Measurements from ENCODE around the gene ATP11C. TPM values are rescaled to one million over a fixed set of nuclear protein-coding genes. Genes with fewer than 3 reads are reported as not detected.

ATP11C gene
- total and polyA plus RNA-seq, 2 of the 4 experiments (the other 2 are of a cell fraction), result 19.3 to 40.0 TPM

DNA sequence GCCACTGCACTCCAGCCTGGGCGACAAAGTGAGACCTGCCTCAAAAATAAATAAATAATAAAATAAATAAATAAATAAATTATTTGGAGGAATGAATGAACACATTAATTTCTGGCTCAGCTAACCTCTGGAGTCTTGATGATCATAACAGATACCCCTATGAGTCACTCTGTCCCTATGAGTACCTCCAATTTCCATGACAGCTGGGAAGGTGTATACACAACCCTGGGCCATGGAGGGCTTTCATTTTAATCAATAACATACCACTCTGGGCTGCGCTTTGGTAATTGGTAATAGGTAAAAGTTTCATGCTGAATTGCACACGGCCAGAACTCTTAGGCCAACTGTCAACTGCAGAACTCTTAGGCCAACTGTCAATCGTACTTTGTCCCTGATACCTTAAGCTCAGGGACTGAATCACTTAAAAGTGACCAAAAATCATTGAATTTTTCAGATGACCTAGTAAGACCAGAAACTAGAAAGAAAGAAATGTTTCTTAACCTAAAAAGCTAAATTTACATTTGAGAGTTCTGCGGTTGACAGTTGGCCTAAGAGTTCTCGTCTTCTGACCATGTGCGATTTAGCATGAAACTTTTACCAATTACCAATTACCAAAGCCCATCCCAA, 112.4 kb downstream of the ATP11C start:
- no peak overlapping the region for H3K14ac ChIP-seq (replicated peaks; ENCODE audit: low read depth, low read length)
- WGBS, 2 experiments (ENCODE audit: extremely low coverage in 2 of 2, insufficient read length in 1 of 2), result no CpG with 5 or more reads among the region's 7 CpGs
- dilution Hi-C loops (cut with HindIII; ENCODE audit: low sequenced_read_pairs, unreplicated experiment), result no loop called here
- H2BK20ac ChIP-seq (ENCODE audit: low read depth, low read length), result no peak overlapping the region
- H2BK5ac ChIP-seq (ENCODE audit: low read depth, low read length, poor library complexity, severe bottlenecking), result no peak overlapping the region
- H3K9ac ChIP-seq (ENCODE audit: low read depth, low read length), result no peak overlapping the region
- H2AK9ac ChIP-seq (replicated peaks; ENCODE audit: low read depth, low read length, poor library complexity), result no peak overlapping the region
- no peak overlapping the region for H2AFZ ChIP-seq (replicated peaks; ENCODE audit: low read length, poor library complexity)
- no peak overlapping the region for H2AK5ac ChIP-seq (ENCODE audit: low read depth, low read length)
- TF ChIP-seq CEBPB (IDR thresholded peaks at IDR 0.05; ENCODE audit: low read depth, low read length) (no peak), SMC3 (IDR thresholded peaks at IDR 0.05; ENCODE audit: low read depth, low read length) (no peak), CHD1 (IDR thresholded peaks at IDR 0.05; ENCODE audit: low read depth, low read length) (no peak)
- TF ChIP-seq, protein P1, sequence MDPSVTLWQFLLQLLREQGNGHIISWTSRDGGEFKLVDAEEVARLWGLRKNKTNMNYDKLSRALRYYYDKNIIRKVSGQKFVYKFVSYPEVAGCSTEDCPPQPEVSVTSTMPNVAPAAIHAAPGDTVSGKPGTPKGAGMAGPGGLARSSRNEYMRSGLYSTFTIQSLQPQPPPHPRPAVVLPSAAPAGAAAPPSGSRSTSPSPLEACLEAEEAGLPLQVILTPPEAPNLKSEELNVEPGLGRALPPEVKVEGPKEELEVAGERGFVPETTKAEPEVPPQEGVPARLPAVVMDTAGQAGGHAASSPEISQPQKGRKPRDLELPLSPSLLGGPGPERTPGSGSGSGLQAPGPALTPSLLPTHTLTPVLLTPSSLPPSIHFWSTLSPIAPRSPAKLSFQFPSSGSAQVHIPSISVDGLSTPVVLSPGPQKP (IDR thresholded peaks at IDR 0.05; ENCODE audit: borderline replicate concordance, low read depth, low read length), result no peak
- intact Hi-C loops (cut with micrococcal nuclease), result no loop called here
- no peak overlapping the region for H4K5ac ChIP-seq (ENCODE audit: low read depth, low read length)
- peaks cover 3 to 4% of the 10 kb centered on the region in 2 experiments; a peak in 2 of 4 replicates for H3K79me1 ChIP-seq (ENCODE audit: low read depth in 1 of 2, low read length in 2 of 2)
- no peak overlapping the region for H3K27ac ChIP-seq (ENCODE audit: insufficient read depth, low read length)
- BruUV-seq (replicated peaks), result no TSS peak
- H2BK120ac ChIP-seq (ENCODE audit: low read depth, low read length), result no peak overlapping the region
- no peak for DNase-seq
- H3K4ac ChIP-seq (ENCODE audit: low read depth, low read length), result no peak overlapping the region
- H3K9me3 ChIP-seq (ENCODE audit: control insufficient read depth, insufficient read depth, low read length), result no peaks in the 10 kb centered on the region
- ATAC-seq (ENCODE audit: low read depth), result no peak
- H3K4me1 ChIP-seq (ENCODE audit: control insufficient read depth, insufficient read depth, low read length), result peaks cover 2% of the 10 kb centered on the region; the same call in 1 of the 2 replicates
- H4K91ac ChIP-seq (ENCODE audit: insufficient read depth, low read depth, low read length), result no peak overlapping the region
- H3K27me3 ChIP-seq (ENCODE audit: control insufficient read depth, insufficient read depth, low read length), result no peaks in the 10 kb centered on the region
- ChIA-PET POLR2A (ENCODE audit: unreplicated experiment) (no interaction called here), CTCF (no interaction called here)
- H4K8ac ChIP-seq (ENCODE audit: low read depth in 2 of 2, low read length in 2 of 2), result no peak overlapping the region
- 0 out of 2 replicates have a peak, but pooled peaks cover 1% of the 10 kb centered on the region for H3K36me3 ChIP-seq (ENCODE audit: control insufficient read depth, insufficient read depth, low read length)
- no peaks in the 10 kb centered on the region for H4K20me1 ChIP-seq (ENCODE audit: insufficient read depth, low read length)
- H3K4me2 ChIP-seq (ENCODE audit: low read depth, low read length), result no peak overlapping the region
- in situ Hi-C loops (cut with MboI; ENCODE audit: low sequenced_read_pairs), result no loop called here
- H3K18ac ChIP-seq (ENCODE audit: low read depth, low read length), result no peak overlapping the region
- H3K56ac ChIP-seq (ENCODE audit: extremely low read depth, insufficient read depth, low read length), result no peak overlapping the region
- H3K23ac ChIP-seq (ENCODE audit: low read depth, low read length), result no peak overlapping the region
- H2BK15ac ChIP-seq (ENCODE audit: low read depth, low read length), result no peak overlapping the region
- no peak overlapping the region for H3K4me3 ChIP-seq (ENCODE audit: insufficient read depth, low read depth, low read length)
- no peaks in the 10 kb centered on the region for H3K9me1 ChIP-seq (ENCODE audit: insufficient read depth, low read length)
